Measurements from ENCODE around the gene PLXDC2.
"Not testable (repeated sequence)": the region's sequence is repeated elsewhere in the genome, so short reads cannot be mapped to it uniquely, and the experiment has no call there.

The PLXDC2 gene

GRCh38 chr10:20142311-20142710, 326.1 kb downstream of the PLXDC2 start:
- DNase-seq, result no peak

GRCh38 chr10:20144268-20144667, 328.0 kb downstream of the PLXDC2 start:
- no peak for DNase-seq

- no peak for DNase-seq
Observed at GRCh38 chr10:20146004-20146403, 329.8 kb downstream of the PLXDC2 start.

DNA sequence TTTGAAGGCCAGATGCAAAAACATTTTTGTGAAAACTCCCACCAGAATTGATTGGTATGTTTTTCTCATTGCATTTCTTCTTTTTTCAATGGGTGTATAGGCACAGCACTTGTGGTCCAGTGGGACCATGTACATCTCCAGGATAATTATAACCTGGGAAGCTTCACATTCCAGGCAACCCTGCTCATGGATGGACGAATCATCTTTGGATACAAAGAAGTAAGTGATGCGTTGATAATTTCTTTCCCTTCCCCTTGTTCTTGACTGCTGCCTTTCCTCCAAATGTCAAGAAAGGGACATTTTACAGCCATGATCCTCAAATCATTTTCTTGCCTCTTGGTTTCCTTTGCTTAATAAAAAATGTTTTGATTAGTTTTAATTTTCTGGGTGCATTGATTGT, 331.5 kb downstream of the PLXDC2 start:
- DNase-seq, result no peak

GRCh38 chr10:20156511-20156910, 340.3 kb downstream of the PLXDC2 start:
- no peak for DNase-seq

- no peak for DNase-seq
Observed at GRCh38 chr10:20157314-20157713, 341.1 kb downstream of the PLXDC2 start.

DNA sequence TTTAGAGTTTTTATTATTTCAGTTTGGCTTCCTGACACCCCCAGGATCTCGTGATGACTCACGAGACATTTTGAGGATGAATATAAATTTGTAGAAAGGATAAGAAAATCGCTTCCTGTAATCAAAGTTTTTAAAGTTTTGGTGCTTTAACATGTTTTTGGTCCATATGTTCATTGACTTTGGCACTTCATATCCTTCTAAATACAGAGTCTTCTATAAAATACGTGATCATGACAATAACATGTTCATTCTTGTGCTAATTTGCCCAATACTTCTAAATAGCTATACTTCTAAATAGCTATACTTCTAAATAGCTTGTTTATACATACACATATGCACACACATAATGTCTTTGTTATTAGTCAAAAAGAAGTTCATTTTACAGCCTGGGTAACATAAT, 341.9 kb downstream of the PLXDC2 start:
- no peak for DNase-seq

GRCh38 chr10:20162123-20162522, 345.9 kb downstream of the PLXDC2 start:
- DNase-seq, result no peak

DNA sequence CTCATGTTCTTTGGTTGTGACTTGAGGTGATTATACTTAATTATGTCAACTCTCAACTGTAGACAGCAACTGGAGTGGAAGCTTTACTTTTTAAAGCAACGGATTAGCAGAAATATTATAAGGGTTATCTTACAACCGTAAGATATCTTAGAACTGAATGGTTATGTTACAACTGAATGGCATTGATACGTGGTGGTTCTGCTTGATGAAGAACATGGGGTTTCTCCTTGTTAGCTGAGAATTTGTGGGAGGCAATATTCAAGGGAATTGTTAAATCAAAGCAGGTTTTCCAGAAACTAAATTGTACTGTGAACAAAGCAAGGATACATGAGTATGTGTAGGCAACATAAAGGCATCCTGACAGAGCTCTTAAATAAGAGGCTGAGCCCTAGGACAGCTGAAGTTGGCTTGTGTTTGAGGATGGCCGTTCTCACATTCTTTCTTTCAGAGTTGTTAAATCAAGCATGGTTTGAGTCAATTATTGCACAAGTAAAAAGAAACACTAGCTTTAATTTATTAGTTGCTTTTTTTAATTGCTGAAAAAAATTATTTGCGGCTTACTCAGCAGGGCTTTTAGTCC, 350.0 kb downstream of the PLXDC2 start:
- no peak for DNase-seq

- DNase-seq, result no peak
Observed at GRCh38 chr10:20170661-20171060, 354.4 kb downstream of the PLXDC2 start.

- no peak for DNase-seq
Observed at GRCh38 chr10:20173046-20173445, 356.8 kb downstream of the PLXDC2 start.

DNA sequence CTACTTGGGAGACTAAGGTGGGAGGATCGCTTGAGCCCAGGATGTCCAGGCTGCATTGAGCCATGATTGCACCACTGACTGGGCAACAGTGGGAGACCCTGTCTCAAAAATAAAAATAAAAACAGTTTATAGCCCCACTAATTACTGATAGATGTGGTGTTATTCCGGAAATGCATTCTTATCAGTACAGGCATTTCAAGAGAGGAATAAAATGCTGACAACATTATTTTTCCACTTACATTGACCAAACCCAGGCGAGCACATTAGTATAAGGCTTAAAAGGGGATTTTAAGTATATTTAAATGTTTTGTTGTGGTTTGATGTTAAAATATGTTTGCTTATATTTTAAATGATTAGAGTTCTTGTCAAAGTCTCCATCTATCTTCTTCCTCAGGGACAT, 359.5 kb downstream of the PLXDC2 start:
- no peak for DNase-seq

- DNase-seq, result no peak
Observed at GRCh38 chr10:20180766-20181165, 364.5 kb downstream of the PLXDC2 start.

GRCh38 chr10:20181434-20181833, 365.2 kb downstream of the PLXDC2 start:
- no peak for DNase-seq

- no peak for DNase-seq
Observed at GRCh38 chr10:20185116-20185515, 368.9 kb downstream of the PLXDC2 start.

GRCh38 chr10:20191392-20191791, 375.2 kb downstream of the PLXDC2 start:
- DNase-seq, result not testable (repeated sequence)

- no peak for DNase-seq
Observed at GRCh38 chr10:20195076-20195475, 378.8 kb downstream of the PLXDC2 start.

DNA sequence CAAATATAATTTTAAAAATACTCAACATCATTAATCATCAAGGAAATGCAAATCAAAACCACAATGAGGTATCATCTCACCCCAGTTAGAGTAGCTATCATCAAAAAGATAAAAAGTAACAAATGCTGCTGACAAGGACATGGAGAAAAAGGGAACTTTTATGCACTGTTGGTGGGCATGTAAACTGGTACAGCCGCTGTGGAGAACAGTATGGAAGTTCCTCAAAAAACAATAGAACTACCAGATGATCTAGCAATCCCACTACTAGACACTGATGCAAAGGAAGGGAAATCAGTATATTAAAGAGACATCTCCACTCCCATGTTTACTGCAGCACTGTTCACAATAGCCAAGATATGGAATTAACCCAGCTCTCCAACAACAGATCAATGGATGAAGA, 384.5 kb downstream of the PLXDC2 start:
- no peak for DNase-seq

DNA sequence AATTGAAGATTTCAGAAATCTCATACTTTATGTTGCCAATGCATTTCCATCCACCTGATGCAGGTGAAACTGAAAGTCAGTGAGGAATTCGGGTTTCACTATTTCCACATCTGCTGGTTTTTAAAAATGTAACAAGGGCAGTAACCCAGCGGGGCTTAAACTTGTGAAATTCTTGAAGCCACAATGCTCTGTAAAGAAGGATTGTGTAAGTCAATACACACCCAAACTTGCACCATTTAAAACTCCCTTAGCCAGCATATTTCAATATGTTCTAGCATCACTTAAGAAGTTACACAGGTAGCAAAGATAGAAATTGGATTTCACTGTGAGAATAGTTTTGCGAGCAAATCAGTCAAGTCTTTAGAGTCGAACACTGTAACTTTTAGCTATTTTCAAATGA, 386.1 kb downstream of the PLXDC2 start:
- no peak for DNase-seq

- DNase-seq, result no peak
Observed at GRCh38 chr10:20207653-20208052, 391.4 kb downstream of the PLXDC2 start.

GRCh38 chr10:20209098-20209497, 392.9 kb downstream of the PLXDC2 start:
- not testable (repeated sequence) for DNase-seq

DNA sequence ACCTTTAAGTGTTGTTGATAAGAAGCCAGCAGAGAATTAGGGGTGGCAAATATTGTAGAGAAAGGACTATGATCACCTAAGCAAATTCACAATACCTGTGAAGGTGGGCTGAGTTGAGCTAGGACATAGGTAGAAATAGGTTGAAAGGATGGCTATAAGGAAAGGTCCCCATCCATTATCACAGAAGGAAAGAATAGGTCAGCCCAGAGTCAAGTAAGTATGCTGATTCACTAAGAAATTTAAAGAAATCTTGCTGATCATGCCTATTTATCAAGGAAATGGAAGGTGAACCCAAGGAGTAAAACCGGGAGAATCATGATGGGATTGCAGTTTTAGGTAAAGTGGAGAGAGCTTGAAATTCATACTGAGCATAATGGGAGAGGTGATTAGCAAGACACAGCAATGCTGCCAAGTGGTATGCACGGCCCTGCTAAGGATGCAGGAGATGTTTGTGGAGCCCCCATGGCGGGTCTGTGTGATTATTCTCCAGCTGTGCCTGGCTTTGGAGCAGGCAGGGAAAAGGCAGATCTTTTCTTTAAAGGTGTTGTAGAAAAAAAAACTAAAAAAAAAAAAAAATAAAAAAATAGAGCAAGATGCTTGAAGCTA, 399.4 kb downstream of the PLXDC2 start:
- no peak for DNase-seq

- no peak for DNase-seq
Observed at GRCh38 chr10:20221356-20221755, 405.1 kb downstream of the PLXDC2 start.

GRCh38 chr10:20228729-20229128, 412.5 kb downstream of the PLXDC2 start:
- no peak for DNase-seq

GRCh38 chr10:20232079-20232705, 416.0 kb downstream of the PLXDC2 start:
- no peak for DNase-seq
